Upper lobe of left lung (tissue), 6 donors: ENCODE results near the gene SGSM1. TPM values are rescaled to one million over a fixed set of nuclear protein-coding genes. Genes with fewer than 3 reads are reported as not detected.

ENCODE experiments used
- ATAC-seq, 2 donors: fragments of 200-7000 bp; cut with Tn5 transposase; one replicate each; pipeline ENCODE4 v1.9.1; 2022; ENCODE audit warnings: mild to moderate bottlenecking in 2 of 2, moderate library complexity in 2 of 2; ENCODE audit not compliant: low FRiP score in 2 of 2
- DNase-seq, 2 donors: peaks; one replicate each; pipeline ENCODE4 v3.0.0-alpha.2; 2019 to 2020
- H3K27ac ChIP-seq, 4 donors: fragments of 200-600 bp; sonication (generic); one replicate each; pipeline ENCODE4 v1.5.1; 2016 to 2019
- H3K27me3 ChIP-seq, 4 donors: fragments of 200-600 bp; sonication (generic); one replicate each; pipeline ENCODE4 v1.5.1; 2017 to 2019
- H3K36me3 ChIP-seq, 4 donors: fragments of 200-600 bp; sonication (generic); one replicate each; pipeline ENCODE4 v1.5.1; 2016 to 2019
- H3K4me1 ChIP-seq, 4 donors: fragments of 200-600 bp; sonication (generic); one replicate each; pipeline ENCODE4 v1.5.1; 2018 to 2019
- H3K4me3 ChIP-seq, 4 donors: fragments of 200-600 bp; sonication (generic); one replicate each; pipeline ENCODE4 v1.5.1; 2017 to 2019; ENCODE audit warnings: mild to moderate bottlenecking in 2 of 4, moderate library complexity in 1 of 4
- H3K9me3 ChIP-seq, 4 donors: fragments of 200-600 bp; sonication (generic); one replicate each; pipeline ENCODE4 v1.5.1; 2018 to 2019
- CTCF ChIP-seq, 6 experiments: fragments of 450-650 bp in 4 of 6; fragments of 200-600 bp in 2 of 6; sonication (generic) in 2 of 6; IDR thresholded peaks; one replicate each; pipeline ENCODE4 v1.5.1; 2016 to 2019; ENCODE audit warnings: antibody characterized with exemption in 6 of 6
- EP300 ChIP-seq, 4 donors: sonication (generic); formaldehyde crosslinking; IDR thresholded peaks; one replicate each; pipeline ENCODE4 v1.5.1; 2017; ENCODE audit warnings: antibody characterized with exemption in 4 of 4, control low read depth in 2 of 4
- POLR2A ChIP-seq, 4 donors: fragments of 450-650 bp; IDR thresholded peaks; one replicate each; pipeline ENCODE4 v1.5.1; 2016 to 2017; ENCODE audit warnings: antibody characterized with exemption in 4 of 4, mild to moderate bottlenecking in 2 of 4
- POLR2AphosphoS5 ChIP-seq, 2 donors: sonication (generic); formaldehyde crosslinking; IDR thresholded peaks; one replicate each; pipeline ENCODE4 v1.5.1; 2017; ENCODE audit warnings: antibody characterized with exemption in 2 of 2
- WGBS, 2 donors: methylation state at CpG; one replicate each; pipeline ENCODE4 v1.1.5; 2017 to 2018; 5-methylcytosine and 5-hydroxymethylcytosine counted together
- total RNA-seq, 6 donors: library from RNA; depleted of rRNA in 4 of 6; stranded (reverse); fragments of >200 nt in 4 of 6; gene quantifications; one replicate each; pipeline versions ENCODE4 v1.1.0 to v1.2.1, GENCODE V29; 2016 to 2021
- donor health status: DM: no; HTN: no; CAD: no; lungs with moderate emphysema.
- donor health status: DM: no; HTN: yes; CAD: no; lungs with severe emphysema.

The SGSM1 gene
- total RNA-seq, 6 donors from 2014 or later: 0.76 to 4.2 (median 2.8) TPM

GRCh38 chr22:24819911-24820461, 14.0 kb downstream of the SGSM1 start:
- 19 to 38% methylated on average over 7 to 10 of the region's 10 CpGs for WGBS, 2 donors
- TF ChIP-seq POLR2AphosphoS5 (IDR thresholded peaks at IDR 0.05): no peak
- TF ChIP-seq POLR2A (IDR thresholded peaks at IDR 0.05): no peak
- no peak for TF ChIP-seq CTCF (IDR thresholded peaks at IDR 0.05)
- no peak for TF ChIP-seq EP300 (IDR thresholded peaks at IDR 0.05)
- peak; percentile 36 to 56 for ATAC-seq

GRCh38 chr22:24822471-24822870, 16.5 kb downstream of the SGSM1 start:
- ATAC-seq (no peak), DNase-seq (no peak)
- WGBS, 2 donors: 85 to 92% methylated on average over 2 of the region's 2 CpGs
- no peak for TF ChIP-seq POLR2AphosphoS5 (IDR thresholded peaks at IDR 0.05)
- no peak for TF ChIP-seq POLR2A (IDR thresholded peaks at IDR 0.05)
- TF ChIP-seq EP300 (IDR thresholded peaks at IDR 0.05): no peak
- no peak for TF ChIP-seq CTCF (IDR thresholded peaks at IDR 0.05)
- Histone ChIP-seq H3K36me3 (no peaks in the 10 kb centered on the region), H3K27me3 (no peaks in the 10 kb centered on the region), H3K9me3 (no peaks in the 10 kb centered on the region), H3K4me3 (no peak overlapping the region), H3K4me1 (peaks cover 0 to 13% (median 8%) of the 10 kb centered on the region in 4 donors), H3K27ac (no peak overlapping the region)

More at GRCh38 chr22:24819911-24820461, 14.0 kb downstream of the SGSM1 start:
- H3K4me1 ChIP-seq: peaks cover 0 to 13% (median 8%) of the 10 kb centered on the region in 4 donors
- no peaks in the 10 kb centered on the region for H3K36me3 ChIP-seq
- H3K27me3 ChIP-seq: no peaks in the 10 kb centered on the region
- DNase-seq: peak in 1 of 2 donors; percentile 29
- H3K9me3 ChIP-seq: peaks cover 0 to 12% (median 4%) of the 10 kb centered on the region in 4 donors
- H3K4me3 ChIP-seq: no peak overlapping the region
- H3K27ac ChIP-seq: no peak overlapping the region

GRCh38 chr22:24823787-24824186, 17.8 kb downstream of the SGSM1 start:
- no peak overlapping the region for H3K27ac ChIP-seq
- 86 to 96% methylated on average over 9 of the region's 9 CpGs for WGBS, 2 donors

GRCh38 chr22:24824250-24824649, 18.2 kb downstream of the SGSM1 start:
- Histone ChIP-seq H3K27me3 (no peaks in the 10 kb centered on the region), H3K9me3 (no peaks in the 10 kb centered on the region), H3K27ac (no peak overlapping the region), H3K4me1 (peaks cover 0 to 13% (median 8%) of the 10 kb centered on the region in 4 donors), H3K36me3 (no peaks in the 10 kb centered on the region), H3K4me3 (no peak overlapping the region)
- no peak for ATAC-seq
- no peak for DNase-seq
- TF ChIP-seq POLR2AphosphoS5 (IDR thresholded peaks at IDR 0.05): no peak
- no peak for TF ChIP-seq EP300 (IDR thresholded peaks at IDR 0.05)
- no peak for TF ChIP-seq POLR2A (IDR thresholded peaks at IDR 0.05)
- no peak for TF ChIP-seq CTCF (IDR thresholded peaks at IDR 0.05)
- WGBS, 2 donors: 75 to 86% methylated on average over 3 of the region's 3 CpGs

More at GRCh38 chr22:24823787-24824186, 17.8 kb downstream of the SGSM1 start:
- Histone ChIP-seq H3K36me3 (no peaks in the 10 kb centered on the region), H3K4me3 (no peak overlapping the region), H3K27me3 (no peaks in the 10 kb centered on the region), H3K9me3 (no peaks in the 10 kb centered on the region), H3K4me1 (peaks cover 0 to 13% (median 8%) of the 10 kb centered on the region in 4 donors)
- TF ChIP-seq POLR2A (IDR thresholded peaks at IDR 0.05) (no peak), POLR2AphosphoS5 (IDR thresholded peaks at IDR 0.05) (no peak), CTCF (IDR thresholded peaks at IDR 0.05) (no peak), EP300 (IDR thresholded peaks at IDR 0.05) (no peak)
- DNase-seq (no peak), ATAC-seq (no peak)

GRCh38 chr22:24824915-24825314, 18.9 kb downstream of the SGSM1 start:
- DNase-seq (no peak), ATAC-seq (no peak)
- H3K4me3 ChIP-seq: no peak overlapping the region
- WGBS, 2 donors: 87 to 88% methylated on average over 4 of the region's 4 CpGs
- no peak overlapping the region for H3K27ac ChIP-seq
- H3K4me1 ChIP-seq: peaks cover 0 to 10% (median 6%) of the 10 kb centered on the region in 4 donors
- no peaks in the 10 kb centered on the region for H3K36me3 ChIP-seq
- no peaks in the 10 kb centered on the region for H3K9me3 ChIP-seq
- TF ChIP-seq POLR2A (IDR thresholded peaks at IDR 0.05) (no peak), CTCF (IDR thresholded peaks at IDR 0.05) (no peak), POLR2AphosphoS5 (IDR thresholded peaks at IDR 0.05) (no peak)
- H3K27me3 ChIP-seq: no peaks in the 10 kb centered on the region
